GM21528 (cell line): ENCODE results near the gene TRPC4AP.

Experiments
- ATAC-seq: cut with Tn5 transposase; IDR thresholded peaks from one replicate; pipeline ENCODE4 v1.9.1; 2021; ENCODE audit warnings: mild to moderate bottlenecking, moderate library complexity; ENCODE audit not compliant: unreplicated experiment, low FRiP score

The TRPC4AP gene

GRCh38 chr20:34977365-34978091, 115.1 kb downstream of the TRPC4AP start:
- ATAC-seq, result no peak

- no peak for ATAC-seq
These were observed 116.3 kb downstream of the TRPC4AP start for GRCh38 chr20:34976286-34976685.

GRCh38 chr20:34974246-34974645, 118.4 kb downstream of the TRPC4AP start:
- ATAC-seq, result no peak

- ATAC-seq, result no peak
These were observed 120.9 kb downstream of the TRPC4AP start for GRCh38 chr20:34971561-34972235.

GRCh38 chr20:34970846-34971560, 121.6 kb downstream of the TRPC4AP start:
- ATAC-seq, result no peak

- ATAC-seq, result no peak
These were observed 122.3 kb downstream of the TRPC4AP start for GRCh38 chr20:34970193-34970840.

DNA sequence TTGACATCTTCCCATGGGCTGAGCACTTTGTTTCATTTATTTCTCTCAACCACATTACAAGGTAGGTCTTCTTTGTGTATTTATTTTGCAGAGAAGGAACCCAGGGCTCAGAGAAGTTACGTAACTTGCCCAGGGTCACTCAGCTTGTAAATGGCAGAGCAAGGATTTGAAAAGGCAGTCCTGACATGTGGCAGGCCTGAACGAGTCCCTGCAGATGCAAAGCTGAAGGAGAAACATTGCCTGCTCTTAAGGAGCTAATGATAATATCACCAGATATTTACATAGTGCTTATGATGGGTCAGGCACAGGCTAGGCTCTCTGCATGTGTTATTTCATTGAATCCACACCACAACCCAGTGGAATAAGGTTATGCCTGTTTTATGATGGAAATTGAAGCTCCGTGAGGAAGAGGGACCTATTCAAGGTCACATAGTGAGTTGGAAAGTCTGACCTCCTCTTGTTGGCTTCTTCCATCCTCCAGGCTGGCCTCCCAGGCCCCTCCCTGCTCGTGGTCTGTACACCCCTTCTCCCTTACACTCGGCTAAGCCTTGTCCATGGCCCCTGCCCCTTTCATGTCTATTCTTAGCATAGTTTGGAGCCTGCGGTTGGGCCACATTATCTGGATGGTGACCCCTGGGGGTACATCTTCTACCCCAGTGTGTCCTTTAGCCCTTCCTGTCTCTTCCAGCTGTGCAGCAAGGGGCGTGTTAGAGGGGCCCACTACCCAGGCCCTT, 124.4 kb downstream of the TRPC4AP start:
- no peak for ATAC-seq

DNA sequence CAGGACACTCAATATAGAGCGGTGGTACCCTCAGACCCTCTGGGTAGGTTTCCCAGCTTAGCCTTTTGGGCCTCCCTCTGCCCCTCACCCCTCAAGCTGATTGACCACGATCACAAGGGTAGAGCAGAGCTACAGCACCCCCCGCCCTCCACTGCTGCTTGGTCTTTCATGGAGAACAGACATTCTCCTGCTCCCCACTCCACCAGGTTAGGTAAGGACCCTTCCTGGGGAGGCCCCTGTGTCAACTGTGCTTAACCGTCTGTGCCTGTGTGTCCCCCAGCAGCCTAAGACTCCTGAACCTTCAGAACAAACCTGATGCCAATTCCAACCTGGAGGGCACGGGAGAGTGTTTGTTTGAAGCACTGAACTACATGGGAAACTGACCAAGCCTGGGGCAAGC, 125.2 kb downstream of the TRPC4AP start:
- ATAC-seq, result no peak

GRCh38 chr20:34965051-34965450, 127.6 kb downstream of the TRPC4AP start:
- no peak for ATAC-seq

- ATAC-seq, result no peak
These were observed 128.1 kb downstream of the TRPC4AP start for GRCh38 chr20:34964486-34964885.

DNA sequence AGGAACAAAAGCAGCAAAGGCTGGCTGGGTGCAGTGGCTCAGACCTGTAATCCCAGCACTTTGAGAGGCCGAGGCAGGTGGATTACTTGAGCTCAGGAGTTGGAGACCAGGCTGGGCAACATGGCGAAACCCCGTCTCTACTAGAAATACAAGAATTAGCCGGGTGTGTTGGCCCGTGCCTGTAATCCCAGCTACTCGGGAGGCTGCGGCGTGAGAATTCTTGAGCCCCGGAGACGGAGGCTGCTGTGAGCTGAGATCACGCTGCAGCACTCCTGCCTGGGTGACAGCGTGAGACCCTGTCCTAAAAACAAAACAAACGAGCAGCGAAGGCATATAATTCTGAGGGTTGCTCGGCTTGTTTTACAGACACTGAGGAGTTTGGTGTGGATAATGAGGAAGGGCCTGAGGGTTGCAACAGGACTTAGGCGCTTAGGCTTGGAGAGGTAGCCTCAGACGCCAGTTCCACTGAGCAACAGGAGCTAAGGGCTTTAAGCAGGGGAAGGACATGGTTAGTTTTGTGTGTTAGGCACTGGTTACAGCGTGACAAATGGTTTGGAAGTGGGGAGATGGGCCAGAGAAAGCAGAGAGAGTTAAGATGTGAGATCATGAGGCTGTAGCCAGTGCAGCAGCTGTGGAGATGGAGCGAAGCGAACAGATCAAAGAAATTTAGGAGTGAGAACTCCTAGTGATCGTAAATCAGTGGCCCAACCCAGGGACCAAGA, 135.7 kb downstream of the TRPC4AP start:
- no peak for ATAC-seq

DNA sequence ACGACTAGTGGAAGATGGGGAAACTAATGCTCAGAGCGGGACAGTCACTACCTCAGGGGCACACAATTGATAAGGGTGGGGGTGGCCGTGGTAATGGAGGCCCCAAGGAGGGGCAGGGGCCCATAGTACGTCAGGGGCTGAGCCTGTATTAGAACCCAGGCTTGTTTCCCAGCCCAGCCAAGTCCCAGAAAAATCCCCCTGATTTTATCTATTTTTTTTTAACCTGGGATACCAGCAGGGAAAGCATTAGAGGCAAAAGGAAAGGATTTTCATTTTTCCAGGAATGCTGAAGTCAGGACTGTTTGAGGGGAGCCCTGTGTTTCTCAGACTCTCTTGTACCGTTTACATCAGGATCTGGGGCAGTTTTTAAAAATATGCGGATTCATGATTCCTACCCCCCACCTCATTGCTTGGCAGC, 136.6 kb downstream of the TRPC4AP start:
- no peak for ATAC-seq

- ATAC-seq, result peak; percentile 90
These were observed 137.2 kb downstream of the TRPC4AP start, which contains the start of the genes GSS and MYH7B for GRCh38 chr20:34955231-34956040. GSS (minus strand) TSS chr20:34955806; CDS start chr20:34951852, 3,954 bp downstream. MYH7B (plus strand) TSS chr20:34955868; CDS start chr20:34978006, 22,138 bp downstream.

- ATAC-seq, result no peak
These were observed 137.7 kb downstream of the TRPC4AP start for GRCh38 chr20:34954904-34955230.

DNA sequence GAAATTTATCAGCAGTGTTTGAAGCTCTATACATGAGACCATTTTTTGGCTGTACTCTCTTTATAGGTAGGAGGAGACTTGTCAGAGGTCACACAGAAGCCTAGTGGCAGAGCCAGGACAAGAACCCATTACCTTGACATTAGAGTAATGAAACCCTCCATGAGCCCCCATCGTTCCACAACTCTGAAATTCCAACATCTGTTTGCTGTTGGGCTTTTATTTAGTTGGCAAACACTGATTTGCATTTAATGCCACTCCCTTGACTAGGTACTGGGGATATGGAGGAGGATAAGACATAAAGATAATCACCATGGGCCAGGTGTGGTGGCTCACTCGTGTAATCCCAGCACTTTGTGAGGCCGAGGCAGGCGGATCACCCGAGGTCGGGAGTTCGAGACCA, 138.6 kb downstream of the TRPC4AP start:
- no peak for ATAC-seq

- ATAC-seq, result no peak
These were observed 139.9 kb downstream of the TRPC4AP start for GRCh38 chr20:34952671-34953070.
